ENCODE measurements around the gene APP.

The APP gene

DNA sequence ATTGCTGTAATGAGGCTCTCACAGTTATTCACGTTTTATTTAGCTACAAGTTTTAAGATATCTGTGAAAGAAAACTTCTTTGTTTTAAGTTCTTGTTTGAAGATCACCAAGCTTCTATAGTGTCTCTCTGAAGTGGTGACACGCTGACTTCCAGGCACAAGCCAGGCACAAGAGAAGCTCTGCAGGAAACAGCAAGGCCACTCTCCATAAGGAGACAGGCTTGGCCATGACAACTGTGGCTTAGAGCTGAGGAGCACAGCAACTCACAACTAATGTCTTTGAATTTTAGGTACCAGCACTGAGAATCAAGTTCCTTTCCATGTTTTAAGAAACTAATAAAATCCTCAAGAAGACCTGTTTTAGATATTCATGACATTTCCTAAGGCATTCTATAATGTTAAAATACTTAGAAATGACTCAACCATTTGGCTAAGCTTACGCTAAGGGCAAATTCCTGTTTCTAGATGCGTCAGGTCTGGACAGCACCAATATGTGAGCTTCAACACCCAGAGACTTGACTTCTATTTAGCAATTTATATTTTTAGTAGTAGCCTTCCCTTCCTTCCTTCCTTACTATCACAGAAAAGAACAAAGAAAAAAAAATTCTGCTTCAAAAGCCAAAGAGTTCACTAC lies 40.2 kb downstream of the APP start:
- TF ChIP-seq, protein P1, sequence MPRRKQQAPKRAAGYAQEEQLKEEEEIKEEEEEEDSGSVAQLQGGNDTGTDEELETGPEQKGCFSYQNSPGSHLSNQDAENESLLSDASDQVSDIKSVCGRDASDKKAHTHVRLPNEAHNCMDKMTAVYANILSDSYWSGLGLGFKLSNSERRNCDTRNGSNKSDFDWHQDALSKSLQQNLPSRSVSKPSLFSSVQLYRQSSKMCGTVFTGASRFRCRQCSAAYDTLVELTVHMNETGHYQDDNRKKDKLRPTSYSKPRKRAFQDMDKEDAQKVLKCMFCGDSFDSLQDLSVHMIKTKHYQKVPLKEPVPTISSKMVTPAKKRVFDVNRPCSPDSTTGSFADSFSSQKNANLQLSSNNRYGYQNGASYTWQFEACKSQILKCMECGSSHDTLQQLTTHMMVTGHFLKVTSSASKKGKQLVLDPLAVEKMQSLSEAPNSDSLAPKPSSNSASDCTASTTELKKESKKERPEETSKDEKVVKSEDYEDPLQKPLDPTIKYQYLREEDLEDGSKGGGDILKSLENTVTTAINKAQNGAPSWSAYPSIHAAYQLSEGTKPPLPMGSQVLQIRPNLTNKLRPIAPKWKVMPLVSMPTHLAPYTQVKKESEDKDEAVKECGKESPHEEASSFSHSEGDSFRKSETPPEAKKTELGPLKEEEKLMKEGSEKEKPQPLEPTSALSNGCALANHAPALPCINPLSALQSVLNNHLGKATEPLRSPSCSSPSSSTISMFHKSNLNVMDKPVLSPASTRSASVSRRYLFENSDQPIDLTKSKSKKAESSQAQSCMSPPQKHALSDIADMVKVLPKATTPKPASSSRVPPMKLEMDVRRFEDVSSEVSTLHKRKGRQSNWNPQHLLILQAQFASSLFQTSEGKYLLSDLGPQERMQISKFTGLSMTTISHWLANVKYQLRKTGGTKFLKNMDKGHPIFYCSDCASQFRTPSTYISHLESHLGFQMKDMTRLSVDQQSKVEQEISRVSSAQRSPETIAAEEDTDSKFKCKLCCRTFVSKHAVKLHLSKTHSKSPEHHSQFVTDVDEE (CRISPR knock-in tag; IDR thresholded peaks at IDR 0.05) = no peak
- TF ChIP-seq ISL1 (CRISPR knock-in tag; IDR thresholded peaks at IDR 0.05) = 0 out of 2 replicates have a peak, but pooled peaks have one; percentile 7
- TF ChIP-seq ESRRG (CRISPR knock-in tag; IDR thresholded peaks at IDR 0.05) = no peak
- no peak for TF ChIP-seq ARNTL (CRISPR knock-in tag; IDR thresholded peaks at IDR 0.05; ENCODE audit: borderline replicate concordance, low read depth)
- no peak for TF ChIP-seq GLIS3 (CRISPR knock-in tag; IDR thresholded peaks at IDR 0.05)
- TF ChIP-seq OSR1 (CRISPR knock-in tag; IDR thresholded peaks at IDR 0.05) = no peak

DNA sequence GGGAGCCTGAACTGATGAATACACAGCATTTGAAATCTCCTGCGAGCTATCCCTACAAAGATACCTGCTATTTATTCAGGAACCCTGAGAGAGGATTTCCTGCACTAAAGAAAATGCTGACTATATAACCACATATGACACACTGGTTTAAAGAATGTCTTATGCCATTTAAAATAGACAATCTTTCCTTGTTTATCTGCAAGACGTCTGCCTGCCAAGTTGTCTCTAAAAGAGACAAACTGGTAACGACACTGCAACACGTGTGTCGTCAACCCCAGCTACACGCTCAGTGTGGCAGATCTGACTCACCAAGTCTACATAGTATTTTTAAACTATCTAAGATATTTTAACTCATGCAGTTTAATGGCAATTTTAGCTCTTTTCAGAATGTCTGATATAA lies 42.7 kb downstream of the APP start:
- ATAC-seq = no peak; the same call in 2 of the 3 replicates
- TF ChIP-seq ZFP30 (CRISPR knock-in tag; IDR thresholded peaks at IDR 0.05) (no peak), SNAI2 (CRISPR knock-in tag; IDR thresholded peaks at IDR 0.05) (no peak), ZNF8 (CRISPR knock-in tag; IDR thresholded peaks at IDR 0.05) (no peak), OSR1 (CRISPR knock-in tag; IDR thresholded peaks at IDR 0.05) (no peak), ZFP3 (CRISPR knock-in tag; IDR thresholded peaks at IDR 0.05) (no peak), ARNTL (CRISPR knock-in tag; IDR thresholded peaks at IDR 0.05; ENCODE audit: borderline replicate concordance, low read depth) (no peak), ISL1 (CRISPR knock-in tag; IDR thresholded peaks at IDR 0.05) (no peak), BACH2 (CRISPR knock-in tag; IDR thresholded peaks at IDR 0.05; ENCODE audit: borderline replicate concordance) (no peak), CSDC2 (CRISPR knock-in tag; IDR thresholded peaks at IDR 0.05) (no peak), ESRRG (CRISPR knock-in tag; IDR thresholded peaks at IDR 0.05) (no peak), ZNF565 (CRISPR knock-in tag; conservative IDR thresholded peaks at IDR 0.05; ENCODE audit: low read depth) (no peak), ZC3H10 (CRISPR knock-in tag; IDR thresholded peaks at IDR 0.05) (no peak), GLIS3 (CRISPR knock-in tag; IDR thresholded peaks at IDR 0.05) (no peak)
- TF ChIP-seq, protein P2, sequence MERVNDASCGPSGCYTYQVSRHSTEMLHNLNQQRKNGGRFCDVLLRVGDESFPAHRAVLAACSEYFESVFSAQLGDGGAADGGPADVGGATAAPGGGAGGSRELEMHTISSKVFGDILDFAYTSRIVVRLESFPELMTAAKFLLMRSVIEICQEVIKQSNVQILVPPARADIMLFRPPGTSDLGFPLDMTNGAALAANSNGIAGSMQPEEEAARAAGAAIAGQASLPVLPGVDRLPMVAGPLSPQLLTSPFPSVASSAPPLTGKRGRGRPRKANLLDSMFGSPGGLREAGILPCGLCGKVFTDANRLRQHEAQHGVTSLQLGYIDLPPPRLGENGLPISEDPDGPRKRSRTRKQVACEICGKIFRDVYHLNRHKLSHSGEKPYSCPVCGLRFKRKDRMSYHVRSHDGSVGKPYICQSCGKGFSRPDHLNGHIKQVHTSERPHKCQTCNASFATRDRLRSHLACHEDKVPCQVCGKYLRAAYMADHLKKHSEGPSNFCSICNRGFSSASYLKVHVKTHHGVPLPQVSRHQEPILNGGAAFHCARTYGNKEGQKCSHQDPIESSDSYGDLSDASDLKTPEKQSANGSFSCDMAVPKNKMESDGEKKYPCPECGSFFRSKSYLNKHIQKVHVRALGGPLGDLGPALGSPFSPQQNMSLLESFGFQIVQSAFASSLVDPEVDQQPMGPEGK (CRISPR knock-in tag; IDR thresholded peaks at IDR 0.05; ENCODE audit: borderline replicate concordance) = no peak
- TF ChIP-seq, protein P3, sequence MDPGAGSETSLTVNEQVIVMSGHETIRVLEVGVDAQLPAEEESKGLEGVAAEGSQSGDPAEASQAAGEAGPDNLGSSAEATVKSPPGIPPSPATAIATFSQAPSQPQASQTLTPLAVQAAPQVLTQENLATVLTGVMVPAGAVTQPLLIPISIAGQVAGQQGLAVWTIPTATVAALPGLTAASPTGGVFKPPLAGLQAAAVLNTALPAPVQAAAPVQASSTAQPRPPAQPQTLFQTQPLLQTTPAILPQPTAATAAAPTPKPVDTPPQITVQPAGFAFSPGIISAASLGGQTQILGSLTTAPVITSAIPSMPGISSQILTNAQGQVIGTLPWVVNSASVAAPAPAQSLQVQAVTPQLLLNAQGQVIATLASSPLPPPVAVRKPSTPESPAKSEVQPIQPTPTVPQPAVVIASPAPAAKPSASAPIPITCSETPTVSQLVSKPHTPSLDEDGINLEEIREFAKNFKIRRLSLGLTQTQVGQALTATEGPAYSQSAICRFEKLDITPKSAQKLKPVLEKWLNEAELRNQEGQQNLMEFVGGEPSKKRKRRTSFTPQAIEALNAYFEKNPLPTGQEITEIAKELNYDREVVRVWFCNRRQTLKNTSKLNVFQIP (CRISPR knock-in tag; IDR thresholded peaks at IDR 0.05; ENCODE audit: borderline replicate concordance, low read depth) = no peak
- TF ChIP-seq, protein P4, sequence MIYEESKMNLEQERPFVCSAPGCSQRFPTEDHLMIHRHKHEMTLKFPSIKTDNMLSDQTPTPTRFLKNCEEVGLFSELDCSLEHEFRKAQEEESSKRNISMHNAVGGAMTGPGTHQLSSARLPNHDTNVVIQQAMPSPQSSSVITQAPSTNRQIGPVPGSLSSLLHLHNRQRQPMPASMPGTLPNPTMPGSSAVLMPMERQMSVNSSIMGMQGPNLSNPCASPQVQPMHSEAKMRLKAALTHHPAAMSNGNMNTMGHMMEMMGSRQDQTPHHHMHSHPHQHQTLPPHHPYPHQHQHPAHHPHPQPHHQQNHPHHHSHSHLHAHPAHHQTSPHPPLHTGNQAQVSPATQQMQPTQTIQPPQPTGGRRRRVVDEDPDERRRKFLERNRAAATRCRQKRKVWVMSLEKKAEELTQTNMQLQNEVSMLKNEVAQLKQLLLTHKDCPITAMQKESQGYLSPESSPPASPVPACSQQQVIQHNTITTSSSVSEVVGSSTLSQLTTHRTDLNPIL (CRISPR knock-in tag; IDR thresholded peaks at IDR 0.05; ENCODE audit: low read depth) = no peak

More for the DNA sequence above, 40.2 kb downstream of the APP start:
- ATAC-seq = peak; percentile 90

DNA sequence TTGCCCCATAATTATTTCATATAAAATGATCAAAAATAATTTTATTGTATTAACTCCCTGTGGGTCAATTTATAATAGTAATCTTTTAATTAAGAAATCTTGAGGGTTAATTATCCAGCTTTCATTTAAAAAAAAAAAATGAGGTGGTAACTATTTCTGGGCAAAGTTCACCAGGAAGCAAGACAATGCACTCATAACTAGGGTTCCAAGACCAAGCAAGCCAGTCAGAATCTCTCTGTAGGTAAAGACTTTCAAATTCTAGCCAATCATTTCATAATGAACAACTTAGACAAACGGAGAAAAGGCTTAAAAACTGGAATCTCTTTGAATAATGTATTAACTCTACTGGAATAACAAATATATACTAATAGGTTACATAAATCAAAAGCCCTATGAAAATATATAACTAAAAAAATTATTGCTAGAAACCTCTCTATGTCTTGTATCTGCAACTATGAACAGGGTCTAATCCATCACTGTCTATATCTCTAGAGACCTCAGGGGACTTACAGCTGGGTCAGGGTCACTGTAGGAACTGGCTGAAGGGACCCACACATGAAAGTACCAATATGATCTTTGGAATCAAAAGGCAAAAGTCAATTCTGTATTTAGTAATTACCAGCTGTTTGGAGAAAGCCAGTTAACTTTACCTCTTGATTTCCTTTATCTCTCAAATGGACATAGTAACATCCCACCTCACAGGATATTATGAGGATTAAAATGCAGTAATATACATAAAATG lies 43.3 kb downstream of the APP start:
- ATAC-seq = no peak
- TF ChIP-seq GLIS3 (CRISPR knock-in tag; IDR thresholded peaks at IDR 0.05) (no peak), BACH2 (CRISPR knock-in tag; IDR thresholded peaks at IDR 0.05; ENCODE audit: borderline replicate concordance) (no peak), ZFP3 (CRISPR knock-in tag; IDR thresholded peaks at IDR 0.05) (no peak), ISL1 (CRISPR knock-in tag; IDR thresholded peaks at IDR 0.05) (no peak), TCF4 (CRISPR knock-in tag; IDR thresholded peaks at IDR 0.05; ENCODE audit: borderline replicate concordance) (no peak), SNAI2 (CRISPR knock-in tag; IDR thresholded peaks at IDR 0.05) (no peak), ARNTL (CRISPR knock-in tag; IDR thresholded peaks at IDR 0.05; ENCODE audit: borderline replicate concordance, low read depth) (no peak), RARB (CRISPR knock-in tag; IDR thresholded peaks at IDR 0.05) (no peak), ZC3H10 (CRISPR knock-in tag; IDR thresholded peaks at IDR 0.05) (no peak), CSDC2 (CRISPR knock-in tag; IDR thresholded peaks at IDR 0.05) (no peak), PPARA (CRISPR knock-in tag; IDR thresholded peaks at IDR 0.05; ENCODE audit: borderline replicate concordance) (no peak), ZNF70 (CRISPR knock-in tag; IDR thresholded peaks at IDR 0.05) (no peak), OSR1 (CRISPR knock-in tag; IDR thresholded peaks at IDR 0.05) (no peak), ESRRG (CRISPR knock-in tag; IDR thresholded peaks at IDR 0.05) (no peak)
- TF ChIP-seq, protein P5, sequence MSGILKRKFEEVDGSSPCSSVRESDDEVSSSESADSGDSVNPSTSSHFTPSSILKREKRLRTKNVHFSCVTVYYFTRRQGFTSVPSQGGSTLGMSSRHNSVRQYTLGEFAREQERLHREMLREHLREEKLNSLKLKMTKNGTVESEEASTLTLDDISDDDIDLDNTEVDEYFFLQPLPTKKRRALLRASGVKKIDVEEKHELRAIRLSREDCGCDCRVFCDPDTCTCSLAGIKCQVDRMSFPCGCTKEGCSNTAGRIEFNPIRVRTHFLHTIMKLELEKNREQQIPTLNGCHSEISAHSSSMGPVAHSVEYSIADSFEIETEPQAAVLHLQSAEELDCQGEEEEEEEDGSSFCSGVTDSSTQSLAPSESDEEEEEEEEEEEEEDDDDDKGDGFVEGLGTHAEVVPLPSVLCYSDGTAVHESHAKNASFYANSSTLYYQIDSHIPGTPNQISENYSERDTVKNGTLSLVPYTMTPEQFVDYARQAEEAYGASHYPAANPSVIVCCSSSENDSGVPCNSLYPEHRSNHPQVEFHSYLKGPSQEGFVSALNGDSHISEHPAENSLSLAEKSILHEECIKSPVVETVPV (CRISPR knock-in tag; IDR thresholded peaks at IDR 0.05) = no peak
- TF ChIP-seq, protein P4 (CRISPR knock-in tag; IDR thresholded peaks at IDR 0.05; ENCODE audit: low read depth) = no peak
- TF ChIP-seq, protein P2 (CRISPR knock-in tag; IDR thresholded peaks at IDR 0.05; ENCODE audit: borderline replicate concordance) = no peak
